Adipocyte (in vitro differentiated cells): ENCODE data around the gene WDR48.

Experiments used
- DNase-seq: peaks from one replicate; pipeline ENCODE4 v3.0.0-alpha.2; 2015; ENCODE audit warnings: low read depth
- H3K27me3 ChIP-seq: replicated peaks from 2 replicates; pipeline ENCODE4 v1.7.0; 2013; ENCODE audit warnings: mild to moderate bottlenecking, low read length, moderate library complexity; ENCODE audit not compliant: control insufficient read depth, insufficient read depth
- H3K36me3 ChIP-seq: 2 replicates; pipeline ENCODE4 v1.7.0; 2013; ENCODE audit warnings: low read length, mild to moderate bottlenecking, moderate library complexity; ENCODE audit not compliant: control insufficient read depth, insufficient read depth, severe bottlenecking
- H3K4me1 ChIP-seq: 2 replicates; pipeline ENCODE4 v1.7.0; 2013; ENCODE audit warnings: mild to moderate bottlenecking, low read length, moderate library complexity; ENCODE audit not compliant: control insufficient read depth, insufficient read depth
- H3K4me3 ChIP-seq: 2 replicates; pipeline ENCODE4 v1.7.0; 2013; ENCODE audit warnings: mild to moderate bottlenecking, low read length, moderate library complexity
- H3K9ac ChIP-seq: 2 replicates; pipeline ENCODE4 v1.7.0; 2013; ENCODE audit warnings: mild to moderate bottlenecking, low read length, moderate library complexity
- H3K9me3 ChIP-seq: 2 replicates; pipeline ENCODE4 v1.7.0; 2013; ENCODE audit warnings: mild to moderate bottlenecking, low read length, moderate library complexity; ENCODE audit not compliant: control insufficient read depth

The WDR48 gene

DNA sequence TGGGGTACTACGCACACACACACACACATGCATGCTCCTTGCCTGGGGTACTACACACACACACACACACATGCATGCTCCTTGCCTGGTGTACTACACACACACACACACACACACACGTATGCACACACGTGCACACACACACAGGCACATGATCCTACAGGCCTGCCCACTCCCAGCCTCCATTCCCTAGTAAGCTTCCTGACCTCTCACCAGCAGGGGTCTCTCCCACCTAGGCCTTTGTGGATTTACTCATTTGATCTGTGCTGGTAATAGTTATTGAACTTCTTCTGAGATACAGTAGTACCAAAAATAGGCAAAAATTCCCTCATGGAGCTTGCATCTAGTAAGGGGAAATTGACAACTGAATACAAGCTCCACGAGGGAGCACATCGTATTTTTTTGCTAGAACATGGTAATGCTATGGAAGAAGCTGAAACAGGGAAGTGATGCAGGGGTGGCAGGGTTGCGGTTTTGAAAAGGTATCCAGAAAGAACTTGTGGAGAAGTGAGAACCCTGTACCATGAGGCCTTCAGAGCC, 74.8 kb downstream of the WDR48 start:
- Histone ChIP-seq H3K9ac (no peak overlapping the region), H3K36me3 (no peaks in the 10 kb centered on the region), H3K27me3 (no peaks in the 10 kb centered on the region), H3K4me1 (peaks cover 9% of the 10 kb centered on the region), H3K9me3 (no peaks in the 10 kb centered on the region), H3K4me3 (no peak overlapping the region)
- peak; percentile 57 for DNase-seq

DNA sequence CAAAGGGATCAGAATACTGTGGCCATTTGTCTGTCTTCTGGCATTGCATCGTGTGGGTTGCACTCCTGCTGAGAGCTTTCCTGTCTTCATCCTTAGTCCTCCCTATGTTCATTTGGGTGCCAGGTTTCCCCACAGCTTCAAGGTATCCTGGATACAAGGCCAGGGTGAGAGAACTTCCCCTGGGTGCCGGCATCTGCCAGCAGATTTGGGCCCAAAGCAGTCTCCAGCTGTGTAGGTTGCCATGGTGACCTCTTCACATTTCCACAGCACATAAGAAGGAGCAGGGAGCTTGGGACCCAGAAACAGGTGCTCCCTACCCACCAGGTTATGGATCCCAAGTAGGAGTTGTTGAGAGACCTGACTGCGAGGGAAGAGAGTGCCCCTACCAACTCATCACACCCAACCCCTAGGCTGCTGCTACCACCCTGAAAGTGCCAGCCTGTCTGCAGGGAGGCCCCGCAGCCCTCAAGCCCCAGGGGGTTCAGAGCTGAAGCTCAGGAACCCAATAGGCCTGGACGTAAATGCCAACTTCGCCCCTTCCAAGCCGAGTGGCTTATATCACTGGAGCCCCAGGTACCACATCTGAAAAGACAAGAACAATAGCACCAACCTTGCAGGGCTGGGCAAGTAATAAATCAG, 75.6 kb downstream of the WDR48 start:
- H3K4me3 ChIP-seq, result no peak overlapping the region
- no peaks in the 10 kb centered on the region for H3K9me3 ChIP-seq
- no peak for DNase-seq
- peaks cover 9% of the 10 kb centered on the region for H3K4me1 ChIP-seq
- H3K36me3 ChIP-seq, result no peaks in the 10 kb centered on the region
- no peak overlapping the region for H3K9ac ChIP-seq
- no peaks in the 10 kb centered on the region for H3K27me3 ChIP-seq

DNA sequence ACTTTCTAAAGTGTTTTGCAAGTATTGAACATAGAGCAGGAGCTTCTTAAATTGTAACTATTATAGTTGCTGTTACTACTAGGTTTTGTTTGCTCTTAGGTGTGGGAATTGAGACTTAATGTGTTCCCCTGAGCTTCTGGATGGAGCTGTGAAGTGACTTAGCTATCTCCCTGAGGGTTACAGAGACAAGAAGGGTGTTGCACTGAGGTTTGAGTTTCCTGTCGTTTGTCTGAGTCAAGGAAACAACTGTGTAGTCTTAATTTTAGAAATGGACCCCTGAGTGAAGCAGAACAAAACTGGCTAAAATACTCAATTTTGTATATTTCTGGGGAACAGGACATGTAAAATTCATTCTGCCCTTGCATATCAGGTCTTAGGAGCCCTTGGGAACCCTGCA, 76.1 kb downstream of the WDR48 start:
- Histone ChIP-seq H3K27me3 (no peaks in the 10 kb centered on the region), H3K36me3 (no peaks in the 10 kb centered on the region), H3K4me3 (no peak overlapping the region), H3K9ac (no peak overlapping the region), H3K9me3 (no peaks in the 10 kb centered on the region), H3K4me1 (peaks cover 9% of the 10 kb centered on the region)
- no peak for DNase-seq

DNA sequence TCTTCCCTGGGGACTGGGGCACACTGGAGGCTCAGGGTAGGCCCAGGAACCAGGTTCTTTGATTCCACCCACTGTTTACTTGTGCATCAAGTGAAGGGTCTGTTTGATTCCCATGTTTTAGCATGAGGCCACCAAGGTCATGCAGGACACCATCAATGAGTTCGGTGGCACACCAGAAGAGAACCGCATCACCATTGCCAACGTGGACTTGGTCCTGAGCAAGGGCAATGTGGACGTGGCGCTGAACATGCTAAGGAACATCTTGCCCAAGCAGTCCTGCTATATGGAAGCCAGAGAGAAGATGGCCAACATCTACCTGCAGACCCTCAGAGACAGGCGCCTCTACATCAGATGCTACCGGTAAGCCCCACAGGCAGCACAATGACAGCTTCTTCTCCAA, 77.1 kb downstream of the WDR48 start:
- Histone ChIP-seq H3K36me3 (no peaks in the 10 kb centered on the region), H3K27me3 (no peaks in the 10 kb centered on the region), H3K4me3 (no peak overlapping the region), H3K9me3 (no peaks in the 10 kb centered on the region), H3K9ac (no peak overlapping the region), H3K4me1 (peaks cover 9% of the 10 kb centered on the region)
- no peak for DNase-seq

DNA sequence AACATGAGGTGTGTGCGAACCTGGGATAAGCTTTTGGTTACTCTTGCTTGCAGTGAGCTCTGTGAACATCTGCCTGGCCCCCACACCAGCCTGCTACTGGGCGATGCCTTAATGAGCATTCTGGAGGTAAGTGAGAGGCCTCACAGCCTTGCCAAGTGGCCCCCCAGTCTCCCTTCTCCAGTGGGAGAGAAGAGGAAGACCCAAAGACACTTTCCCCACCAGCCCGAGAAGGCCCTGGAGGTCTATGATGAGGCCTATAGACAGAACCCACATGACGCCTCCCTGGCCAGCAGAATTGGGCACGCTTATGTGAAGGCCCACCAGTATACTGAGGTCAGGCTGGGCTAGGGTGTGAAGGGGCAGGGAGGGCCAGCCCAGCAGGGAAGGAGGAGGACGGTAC, 78.2 kb downstream of the WDR48 start:
- Histone ChIP-seq H3K9ac (no peak overlapping the region), H3K27me3 (no peaks in the 10 kb centered on the region), H3K9me3 (no peaks in the 10 kb centered on the region), H3K36me3 (no peaks in the 10 kb centered on the region), H3K4me1 (peaks cover 9% of the 10 kb centered on the region), H3K4me3 (no peak overlapping the region)
- no peak for DNase-seq

DNA sequence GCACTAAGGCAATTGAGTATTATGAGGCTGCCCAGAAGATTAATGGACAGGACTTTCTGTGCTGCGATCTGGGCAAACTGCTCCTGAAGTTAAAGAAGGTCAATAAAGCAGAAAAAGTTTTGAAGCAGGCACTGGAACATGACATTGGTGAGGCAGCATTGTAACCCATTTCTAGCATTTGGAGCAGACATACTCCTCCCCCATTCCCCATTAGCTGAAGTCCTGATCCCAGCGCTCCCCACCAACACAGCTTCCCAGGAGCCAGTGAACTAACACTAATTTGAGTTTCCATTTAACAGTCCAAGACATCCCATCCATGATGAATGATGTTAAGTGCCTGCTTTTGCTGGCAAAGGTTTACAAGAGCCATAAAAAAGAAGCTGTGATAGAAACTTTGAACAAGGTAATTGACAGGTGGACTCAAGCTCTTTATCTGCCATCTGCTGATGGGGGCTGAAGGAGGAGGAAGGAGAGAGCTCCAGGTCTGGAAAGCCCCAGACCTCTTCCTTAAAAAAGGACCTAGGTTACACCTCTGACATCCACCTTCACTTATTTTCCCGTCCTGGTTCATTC, 79.0 kb downstream of the WDR48 start:
- H3K27me3 ChIP-seq, result no peaks in the 10 kb centered on the region
- H3K9ac ChIP-seq, result no peak overlapping the region
- DNase-seq, result no peak
- no peaks in the 10 kb centered on the region for H3K36me3 ChIP-seq
- no peaks in the 10 kb centered on the region for H3K9me3 ChIP-seq
- H3K4me1 ChIP-seq, result peaks cover 3% of the 10 kb centered on the region
- H3K4me3 ChIP-seq, result no peak overlapping the region

DNA sequence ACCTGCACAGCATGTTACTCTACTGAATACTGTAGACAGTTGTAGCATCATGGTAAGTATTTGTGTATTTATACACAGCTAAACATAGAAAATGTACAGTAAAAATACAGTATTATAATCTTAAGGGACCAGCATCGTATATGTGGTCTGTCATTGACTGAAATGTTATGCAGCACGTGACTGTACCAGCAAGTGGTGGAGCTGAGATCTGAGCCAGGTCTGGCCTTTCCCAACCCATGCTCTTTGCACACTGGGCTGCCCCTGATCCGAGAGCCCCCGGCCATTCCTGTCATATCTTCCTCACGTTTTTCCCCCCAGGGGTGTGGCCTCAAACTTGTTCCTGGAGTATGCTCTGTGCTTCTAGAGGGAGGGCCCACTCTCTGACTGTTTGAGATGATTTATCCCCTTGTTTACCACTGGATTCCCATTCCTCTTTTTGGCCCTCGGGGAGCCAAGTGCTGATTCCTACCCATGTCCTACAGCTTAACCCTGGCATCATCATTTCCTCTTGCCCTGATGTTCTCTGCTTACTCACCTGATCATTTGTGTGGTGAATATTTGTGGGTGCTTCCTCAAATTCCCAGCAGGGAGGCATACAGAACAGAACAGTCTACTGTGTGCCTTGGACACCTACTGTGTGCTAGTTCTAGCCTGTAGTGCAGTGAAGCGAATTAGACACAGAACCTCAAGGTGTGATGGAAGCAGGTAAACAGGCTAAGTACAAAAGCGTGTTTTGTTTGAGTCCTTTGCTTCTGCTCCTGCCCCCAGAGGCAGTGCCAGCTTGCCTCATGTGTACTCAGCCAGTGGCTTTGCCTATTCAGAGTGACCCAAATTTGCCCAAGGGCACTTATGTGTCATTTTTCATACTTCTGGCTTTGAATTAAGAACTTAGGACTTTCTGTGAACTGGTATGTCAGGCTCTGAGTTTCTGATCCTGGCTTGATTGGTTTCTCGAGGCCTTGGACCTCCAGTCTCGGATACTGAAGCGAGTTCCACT, 80.6 kb downstream of the WDR48 start:
- H3K9ac ChIP-seq, result no peak overlapping the region
- no peaks in the 10 kb centered on the region for H3K36me3 ChIP-seq
- no peak overlapping the region for H3K4me3 ChIP-seq
- no peaks in the 10 kb centered on the region for H3K27me3 ChIP-seq
- H3K9me3 ChIP-seq, result no peaks in the 10 kb centered on the region
- DNase-seq, result no peak
- no peaks in the 10 kb centered on the region for H3K4me1 ChIP-seq

DNA sequence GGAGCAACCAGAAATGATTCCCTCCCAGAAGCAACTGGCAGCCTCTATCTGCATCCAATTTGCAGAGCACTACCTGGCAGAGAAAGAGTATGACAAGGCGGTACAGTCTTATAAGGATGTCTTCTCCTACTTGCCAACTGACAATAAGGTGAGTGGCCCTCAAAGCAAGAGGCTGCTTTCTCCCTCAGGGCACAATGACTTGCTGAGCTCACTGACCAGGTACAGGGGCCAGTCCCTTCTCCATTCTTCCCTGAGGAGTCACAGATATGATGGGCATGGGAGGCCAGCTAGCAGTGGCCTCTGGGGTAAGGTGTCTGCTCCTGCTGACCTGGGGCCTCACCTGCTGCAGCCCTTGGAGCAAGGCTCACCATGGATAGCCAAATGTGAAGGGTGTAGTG, 81.3 kb downstream of the WDR48 start:
- Histone ChIP-seq H3K4me1 (no peaks in the 10 kb centered on the region), H3K9me3 (no peaks in the 10 kb centered on the region), H3K9ac (no peak overlapping the region), H3K27me3 (no peaks in the 10 kb centered on the region), H3K36me3 (no peaks in the 10 kb centered on the region), H3K4me3 (no peak overlapping the region)
- DNase-seq, result no peak

DNA sequence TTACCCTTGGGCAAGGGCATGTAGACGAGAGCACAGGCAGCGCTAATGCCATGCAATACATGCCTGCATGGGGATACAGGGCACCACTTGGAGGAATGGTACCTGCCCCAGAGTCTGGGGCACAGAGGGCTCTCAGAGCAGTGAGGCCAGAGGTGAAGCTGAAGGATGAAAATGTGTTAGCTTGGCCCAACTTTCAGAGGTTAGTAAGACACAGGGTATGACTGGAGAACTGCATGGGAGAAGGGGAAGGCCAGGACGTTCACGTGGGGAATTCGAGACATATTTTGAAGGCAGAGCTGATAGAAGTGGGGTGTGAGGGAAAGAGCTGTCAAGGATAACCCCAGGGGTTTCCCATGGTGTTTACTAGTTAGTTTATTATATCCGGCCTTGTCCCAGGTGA, 82.0 kb downstream of the WDR48 start:
- H3K36me3 ChIP-seq, result no peaks in the 10 kb centered on the region
- H3K4me3 ChIP-seq, result no peak overlapping the region
- no peaks in the 10 kb centered on the region for H3K4me1 ChIP-seq
- no peak overlapping the region for H3K9ac ChIP-seq
- no peaks in the 10 kb centered on the region for H3K9me3 ChIP-seq
- DNase-seq, result no peak
- H3K27me3 ChIP-seq, result no peaks in the 10 kb centered on the region

DNA sequence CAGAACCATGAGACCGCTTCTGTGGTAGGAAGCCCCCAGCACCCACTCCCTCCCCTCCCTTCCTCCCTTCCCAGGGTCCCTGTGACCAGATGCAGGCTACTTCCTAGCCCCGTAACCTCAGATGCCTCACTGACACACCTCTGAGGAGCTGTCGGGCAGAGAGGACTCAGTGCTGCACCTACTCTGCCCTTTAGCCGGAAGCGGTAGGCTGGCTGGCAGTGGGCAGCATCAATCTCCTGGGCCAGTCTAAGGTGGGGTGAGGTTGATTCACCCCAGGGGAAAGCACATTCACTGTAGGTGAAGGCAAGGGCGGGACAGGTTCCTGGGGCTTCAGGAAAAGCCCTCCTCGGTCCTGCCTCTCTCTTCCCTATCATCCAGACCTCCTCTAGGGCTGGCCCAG, 82.5 kb downstream of the WDR48 start:
- Histone ChIP-seq H3K4me1 (no peaks in the 10 kb centered on the region), H3K9ac (no peak overlapping the region), H3K27me3 (no peaks in the 10 kb centered on the region), H3K4me3 (no peak overlapping the region), H3K36me3 (no peaks in the 10 kb centered on the region), H3K9me3 (no peaks in the 10 kb centered on the region)
- no peak for DNase-seq

DNA sequence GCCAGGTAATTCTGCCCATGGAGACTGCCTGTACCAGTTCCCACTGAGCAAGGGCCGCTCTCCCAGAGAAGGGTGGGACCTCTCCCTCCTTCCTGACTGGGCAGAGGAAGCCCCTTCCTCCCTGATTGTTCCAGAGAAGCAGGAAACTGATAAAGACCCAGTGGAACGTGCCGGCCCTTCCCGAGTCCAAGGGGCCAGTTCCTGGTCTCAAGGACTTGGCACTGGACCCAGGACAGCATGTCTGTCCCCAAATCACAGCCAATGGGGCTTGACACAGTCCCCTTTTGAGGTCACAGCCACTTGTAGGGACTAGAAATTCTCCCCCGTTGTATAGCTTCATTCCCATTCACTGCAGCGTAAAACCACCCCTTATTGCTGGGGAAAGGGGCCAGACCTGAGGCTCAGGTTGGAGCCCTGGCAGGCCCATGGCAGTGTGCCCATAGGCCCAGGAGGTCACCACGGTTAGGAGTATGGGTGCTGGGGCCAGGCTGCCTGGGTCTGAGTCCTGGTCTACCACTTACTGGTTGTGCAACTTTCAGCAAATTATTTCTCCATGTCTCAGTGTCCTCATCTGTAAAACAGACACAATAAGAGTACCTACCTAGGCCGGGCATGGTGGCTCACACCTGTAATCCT, 83.5 kb downstream of the WDR48 start:
- no peak overlapping the region for H3K9ac ChIP-seq
- peaks cover 1% of the 10 kb centered on the region for H3K36me3 ChIP-seq
- no peak for DNase-seq
- H3K27me3 ChIP-seq, result no peaks in the 10 kb centered on the region
- no peaks in the 10 kb centered on the region for H3K9me3 ChIP-seq
- H3K4me3 ChIP-seq, result no peak overlapping the region
- no peaks in the 10 kb centered on the region for H3K4me1 ChIP-seq
